ENCODE measurements around the gene FGFBP3. TPM values are rescaled to one million over a fixed set of nuclear protein-coding genes. Genes with fewer than 3 reads are reported as not detected.
A peak's percentile ranks its signal among the peaks of the same experiment; 100 is the strongest.

Gene FGFBP3
- total and polyA plus RNA-seq, 2 of the 13 experiments (the other 11 are each of a cell fraction or from before 2014, with no cell fraction given) = 0.50 to 2.0 TPM

DNA sequence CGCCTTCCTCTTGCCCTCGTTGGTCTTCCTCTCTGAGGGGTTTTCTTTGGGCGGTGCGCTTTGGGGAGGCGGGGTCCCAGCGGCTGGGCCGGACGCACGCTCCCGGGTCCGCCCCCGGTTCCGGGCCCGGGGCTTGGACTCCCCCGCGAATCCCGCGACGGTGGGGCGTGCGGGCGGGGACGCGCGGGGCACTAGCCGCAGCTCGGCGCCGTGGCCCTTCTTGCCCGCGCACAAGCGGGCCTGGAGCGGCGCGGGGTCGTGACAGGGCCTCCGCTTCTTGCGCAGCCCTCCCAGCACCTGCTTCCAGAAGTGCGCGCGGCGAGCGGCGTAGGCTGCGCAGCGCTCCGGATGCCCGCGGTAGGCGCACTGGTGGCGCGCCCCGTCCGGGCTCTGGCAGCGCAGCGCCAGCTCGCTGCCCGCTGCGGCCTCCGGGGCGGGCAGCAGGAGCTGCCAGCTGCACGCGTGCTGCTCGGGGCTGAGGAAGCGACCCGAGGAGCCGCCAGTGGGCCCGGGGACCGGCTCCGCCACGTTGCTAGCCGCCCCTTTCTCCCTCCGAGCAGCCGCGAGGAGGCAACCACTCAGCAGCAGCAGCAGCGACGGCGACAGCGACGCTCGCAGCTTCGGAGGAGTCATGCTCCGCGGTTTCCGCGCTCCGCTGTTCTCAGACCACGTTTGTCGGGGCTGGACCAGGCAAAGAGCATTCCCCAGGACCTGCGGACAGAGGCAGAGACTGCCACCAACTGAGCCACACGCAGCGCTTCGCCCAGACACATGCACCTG, 759 bp downstream of the FGFBP3 start (continued):
- peak; percentile 61; the same call in 1 of the 2 replicates for TF ChIP-seq RFXAP (CRISPR knock-in tag; IDR thresholded peaks at IDR 0.05; ENCODE audit: borderline replicate concordance)
- TF ChIP-seq, protein P1, sequence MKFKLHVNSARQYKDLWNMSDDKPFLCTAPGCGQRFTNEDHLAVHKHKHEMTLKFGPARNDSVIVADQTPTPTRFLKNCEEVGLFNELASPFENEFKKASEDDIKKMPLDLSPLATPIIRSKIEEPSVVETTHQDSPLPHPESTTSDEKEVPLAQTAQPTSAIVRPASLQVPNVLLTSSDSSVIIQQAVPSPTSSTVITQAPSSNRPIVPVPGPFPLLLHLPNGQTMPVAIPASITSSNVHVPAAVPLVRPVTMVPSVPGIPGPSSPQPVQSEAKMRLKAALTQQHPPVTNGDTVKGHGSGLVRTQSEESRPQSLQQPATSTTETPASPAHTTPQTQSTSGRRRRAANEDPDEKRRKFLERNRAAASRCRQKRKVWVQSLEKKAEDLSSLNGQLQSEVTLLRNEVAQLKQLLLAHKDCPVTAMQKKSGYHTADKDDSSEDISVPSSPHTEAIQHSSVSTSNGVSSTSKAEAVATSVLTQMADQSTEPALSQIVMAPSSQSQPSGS (CRISPR knock-in tag; IDR thresholded peaks at IDR 0.05) = peak; percentile 64
- TF ChIP-seq, protein P2, sequence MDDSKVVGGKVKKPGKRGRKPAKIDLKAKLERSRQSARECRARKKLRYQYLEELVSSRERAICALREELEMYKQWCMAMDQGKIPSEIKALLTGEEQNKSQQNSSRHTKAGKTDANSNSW (CRISPR knock-in tag; IDR thresholded peaks at IDR 0.05; ENCODE audit: borderline replicate concordance) = peak; percentile 65; the same call in 1 of the 2 replicates
- TF ChIP-seq, protein P3, sequence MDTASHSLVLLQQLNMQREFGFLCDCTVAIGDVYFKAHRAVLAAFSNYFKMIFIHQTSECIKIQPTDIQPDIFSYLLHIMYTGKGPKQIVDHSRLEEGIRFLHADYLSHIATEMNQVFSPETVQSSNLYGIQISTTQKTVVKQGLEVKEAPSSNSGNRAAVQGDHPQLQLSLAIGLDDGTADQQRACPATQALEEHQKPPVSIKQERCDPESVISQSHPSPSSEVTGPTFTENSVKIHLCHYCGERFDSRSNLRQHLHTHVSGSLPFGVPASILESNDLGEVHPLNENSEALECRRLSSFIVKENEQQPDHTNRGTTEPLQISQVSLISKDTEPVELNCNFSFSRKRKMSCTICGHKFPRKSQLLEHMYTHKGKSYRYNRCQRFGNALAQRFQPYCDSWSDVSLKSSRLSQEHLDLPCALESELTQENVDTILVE (CRISPR knock-in tag; IDR thresholded peaks at IDR 0.05) = 0 out of 2 replicates have a peak, but pooled peaks have one; percentile 15
- peak; percentile 92 for TF ChIP-seq ZNF331 (CRISPR knock-in tag; IDR thresholded peaks at IDR 0.05)
- peak; percentile 56; the same call in 1 of the 2 replicates for TF ChIP-seq ELF1 (CRISPR knock-in tag; IDR thresholded peaks at IDR 0.05)
- peak; percentile 92 for TF ChIP-seq KMT2A (CRISPR knock-in tag; IDR thresholded peaks at IDR 0.05)
- no peak for TF ChIP-seq SMC3 (IDR thresholded peaks at IDR 0.05; ENCODE audit: low read length)
- peak; percentile 77; the same call in 1 of the 2 replicates for TF ChIP-seq ZNF709 (CRISPR knock-in tag; IDR thresholded peaks at IDR 0.05)
- TF ChIP-seq ZNF724P (CRISPR knock-in tag; IDR thresholded peaks at IDR 0.05; ENCODE audit: borderline replicate concordance) = peak; percentile 92; the same call in 1 of the 2 replicates
- peak; percentile 68; the same call in 1 of the 2 replicates for TF ChIP-seq ZBTB34 (CRISPR knock-in tag; IDR thresholded peaks at IDR 0.05)
- TF ChIP-seq ZNF780A (CRISPR knock-in tag; IDR thresholded peaks at IDR 0.05) = peak; percentile 81
- peak; percentile 94 for TF ChIP-seq ZNF232 (CRISPR knock-in tag; IDR thresholded peaks at IDR 0.05; ENCODE audit: borderline replicate concordance)
- TF ChIP-seq TRIM24 (CRISPR knock-in tag; IDR thresholded peaks at IDR 0.05) = no peak
- TF ChIP-seq ZNF672 (CRISPR knock-in tag; IDR thresholded peaks at IDR 0.05) = 0 out of 2 replicates have a peak, but pooled peaks have one; percentile 56
- TF ChIP-seq ATF1 (CRISPR knock-in tag; IDR thresholded peaks at IDR 0.05) = no peak
- no peak for TF ChIP-seq ZNF710 (CRISPR knock-in tag; IDR thresholded peaks at IDR 0.05; ENCODE audit: borderline replicate concordance)
- TF ChIP-seq IRX3 (CRISPR knock-in tag; IDR thresholded peaks at IDR 0.05; ENCODE audit: borderline replicate concordance, low read depth) = no peak
- TF ChIP-seq RXRA (CRISPR knock-in tag; IDR thresholded peaks at IDR 0.05) = peak; percentile 74
- TF ChIP-seq MAFG (CRISPR knock-in tag; IDR thresholded peaks at IDR 0.05) = no peak
- TF ChIP-seq SAP130 (CRISPR knock-in tag; IDR thresholded peaks at IDR 0.05; ENCODE audit: low read depth) = peak; percentile 88
- TF ChIP-seq ZNF674 (CRISPR knock-in tag; IDR thresholded peaks at IDR 0.05; ENCODE audit: low read depth) = no peak
- TF ChIP-seq NCOR1 (IDR thresholded peaks at IDR 0.05; ENCODE audit: borderline replicate concordance, low read length) = no peak
- no peak for TF ChIP-seq ZEB1 (IDR thresholded peaks at IDR 0.05; ENCODE audit: insufficient replicate concordance, low read depth)
- TF ChIP-seq ZNF337 (CRISPR knock-in tag; IDR thresholded peaks at IDR 0.05; ENCODE audit: borderline replicate concordance, low read depth) = peak; percentile 100

All from HepG2 (cell line).